Sigmoid colon (tissue), 7 donors: ENCODE results near the gene LRP8. TPM values are rescaled to one million over a fixed set of nuclear protein-coding genes. Genes with fewer than 3 reads are reported as not detected.

ENCODE experiments used
- DNase-seq: peaks from one replicate; pipeline ENCODE4 v3.0.0-alpha.2; 2019
- H3K27ac ChIP-seq, 4 donors: fragments of 200-600 bp; sonication (generic); one replicate each; pipeline ENCODE4 v1.5.1; 2016 to 2019; ENCODE audit warnings: mild to moderate bottlenecking in 1 of 4
- H3K27me3 ChIP-seq, 3 donors: fragments of 200-600 bp; sonication (generic); one replicate each; pipeline ENCODE4 v1.5.1; 2019; ENCODE audit warnings: mild to moderate bottlenecking in 1 of 3
- H3K36me3 ChIP-seq, 4 donors: fragments of 200-600 bp; sonication (generic); one replicate each; pipeline ENCODE4 v1.5.1; 2016 to 2019
- H3K4me1 ChIP-seq, 4 donors: fragments of 200-600 bp; sonication (generic); one replicate each; pipeline ENCODE4 v1.5.1; 2017 to 2019
- H3K4me3 ChIP-seq, 4 donors: fragments of 200-600 bp; sonication (generic); one replicate each; pipeline ENCODE4 v1.5.1; 2017 to 2019; ENCODE audit warnings: mild to moderate bottlenecking in 2 of 4, moderate library complexity in 1 of 4
- H3K9me3 ChIP-seq, 4 donors: fragments of 200-600 bp in 3 of 4; sonication (generic) in 3 of 4; one replicate each; pipeline versions ENCODE4 v1.5.1 to v1.6.1; 2013 to 2019
- CTCF ChIP-seq, 4 experiments: fragments of 450-650 bp in 3 of 4; fragments of 200-600 bp in 1 of 4; IDR thresholded peaks; one replicate each; pipeline ENCODE4 v1.5.1; 2016 to 2019; ENCODE audit warnings: antibody characterized with exemption in 4 of 4, mild to moderate bottlenecking in 3 of 4, moderate library complexity in 2 of 4
- EP300 ChIP-seq, 4 donors: sonication (generic); formaldehyde crosslinking; IDR thresholded peaks; one replicate each; pipeline ENCODE4 v1.6.1; 2017; ENCODE audit warnings: antibody characterized with exemption in 4 of 4
- POLR2A ChIP-seq, 2 donors: fragments of 450-650 bp; IDR thresholded peaks; one replicate each; pipeline ENCODE4 v1.6.1; 2016; ENCODE audit warnings: antibody characterized with exemption in 2 of 2, mild to moderate bottlenecking in 2 of 2, moderate library complexity in 2 of 2
- POLR2AphosphoS5 ChIP-seq, 4 donors: sonication (generic); formaldehyde crosslinking; IDR thresholded peaks; one replicate each; pipeline ENCODE4 v1.6.1; 2017; ENCODE audit warnings: antibody characterized with exemption in 4 of 4
- WGBS, 2 donors: extraction: QIAGEN DNeasy Blood & Tissue Kit; methylation state at CpG; one replicate each; pipeline ENCODE4 v1.1.7; 2013; 5-methylcytosine and 5-hydroxymethylcytosine counted together
- intact Hi-C: fragments of 100-400 bp; cut with DNase I; formaldehyde crosslinking; loops from one replicate; pipeline ENCODE4 v1.15.1; 2023
- polyA plus RNA-seq, 3 donors: library from polyadenylated mRNA; stranded (reverse); fragments of 200-250 nt; gene quantifications; one replicate each; pipeline ENCODE4 v1.2.3, GENCODE V29; 2013
- total RNA-seq, 4 donors: library from RNA; depleted of rRNA; stranded (reverse); fragments of >200 nt; gene quantifications; one replicate each; pipeline ENCODE4 v1.1.0, GENCODE V29; 2016
- donor health status: healthy with polysubstance abuse.
- donor health status: Bipolar disorder and iron deficiency.
- donor health status: healthy.

LRP8 gene
- total and polyA plus RNA-seq, 7 donors: 0.69 to 7.8 (median 1.2) TPM

- TF ChIP-seq POLR2A (IDR thresholded peaks at IDR 0.05): no peak
- intact Hi-C loops: no loop called here
- WGBS, 2 donors: 90% methylated on average over 7 of the region's 7 CpGs
- Histone ChIP-seq H3K9me3 (no peaks in the 10 kb centered on the region), H3K27me3 (no peaks in the 10 kb centered on the region), H3K27ac (no peak overlapping the region), H3K4me3 (no peak overlapping the region), H3K36me3 (no peaks in the 10 kb centered on the region), H3K4me1 (peaks cover 0 to 14% (median 12%) of the 10 kb centered on the region in 4 donors)
- DNase-seq: peak; percentile 45
These were observed 3.7 kb upstream of the LRP8 start for GRCh38 chr1:53331446-53332185.

GRCh38 chr1:53330819-53331218 lies 2.9 kb upstream of the LRP8 start:
- H3K4me3 ChIP-seq: no peak overlapping the region
- 80 to 83% methylated on average over 5 of the region's 5 CpGs for WGBS, 2 donors
- no peak for TF ChIP-seq POLR2AphosphoS5 (IDR thresholded peaks at IDR 0.05)
- no peak for TF ChIP-seq CTCF (IDR thresholded peaks at IDR 0.05)
- TF ChIP-seq EP300 (IDR thresholded peaks at IDR 0.05): no peak
- no peak for TF ChIP-seq POLR2A (IDR thresholded peaks at IDR 0.05)
- H3K4me1 ChIP-seq: peaks cover 0 to 22% (median 20%) of the 10 kb centered on the region in 4 donors
- peak; percentile 51 for DNase-seq
- no peaks in the 10 kb centered on the region for H3K9me3 ChIP-seq
- H3K27me3 ChIP-seq: no peaks in the 10 kb centered on the region
- no peak overlapping the region for H3K27ac ChIP-seq
- H3K36me3 ChIP-seq: no peaks in the 10 kb centered on the region
- intact Hi-C loops: no loop called here

GRCh38 chr1:53328541-53329499 lies 950 bp upstream of the LRP8 start:
- peak overlapping the region in 2 of 4 donors; percentile 55 to 57 for H3K27ac ChIP-seq
- intact Hi-C loops: loop anchor here (5.0 kb wide), 1 partner anchor 92 kb away; the partner anchor contains the start of gene MAGOH

GRCh38 chr1:53327182-53327913 lies 522 bp downstream of the LRP8 start:
- H3K27me3 ChIP-seq: no peaks in the 10 kb centered on the region
- peaks cover 0 to 28% (median 27%) of the 10 kb centered on the region in 4 donors for H3K4me1 ChIP-seq
- no peaks in the 10 kb centered on the region for H3K9me3 ChIP-seq
- peak overlapping the region; percentile 45 to 64 (median 62) for H3K4me3 ChIP-seq
- 0% methylated on average over 68 of the region's 68 CpGs for WGBS, 2 donors
- DNase-seq: no peak
- H3K36me3 ChIP-seq: no peaks in the 10 kb centered on the region
- intact Hi-C loops: loop anchor here (5.0 kb wide), 1 partner anchor 90 kb away; the partner anchor contains the start of gene MAGOH
- peak overlapping the region; percentile 51 to 69 (median 58) for H3K27ac ChIP-seq
- no peak for TF ChIP-seq POLR2AphosphoS5 (IDR thresholded peaks at IDR 0.05)
- TF ChIP-seq POLR2A (IDR thresholded peaks at IDR 0.05): no peak
- no peak for TF ChIP-seq CTCF (IDR thresholded peaks at IDR 0.05)
- TF ChIP-seq EP300 (IDR thresholded peaks at IDR 0.05): no peak

More at GRCh38 chr1:53328541-53329499, 950 bp upstream of the LRP8 start:
- H3K27me3 ChIP-seq: no peaks in the 10 kb centered on the region
- TF ChIP-seq EP300 (IDR thresholded peaks at IDR 0.05): no peak
- no peak for TF ChIP-seq POLR2AphosphoS5 (IDR thresholded peaks at IDR 0.05)
- no peak for TF ChIP-seq POLR2A (IDR thresholded peaks at IDR 0.05)
- no peak for TF ChIP-seq CTCF (IDR thresholded peaks at IDR 0.05)
- peaks cover 0 to 28% (median 27%) of the 10 kb centered on the region in 4 donors for H3K4me1 ChIP-seq
- H3K9me3 ChIP-seq: no peaks in the 10 kb centered on the region
- H3K36me3 ChIP-seq: no peaks in the 10 kb centered on the region
- peak; percentile 57 for DNase-seq
- H3K4me3 ChIP-seq: peak overlapping the region in 3 of 4 donors; percentile 38 to 62 (median 61)
- whole genome bisulfite sequencing, 2 donors: 74 to 80% methylated on average over 35 of the region's 35 CpGs
